Measurements from ENCODE around the gene KLHDC9.
A peak's percentile ranks its signal among the peaks of the same experiment; 100 is the strongest.
"Not testable (repeated sequence)": the region's sequence is repeated elsewhere in the genome, so short reads cannot be mapped to it uniquely, and the experiment has no call there.

KLHDC9 gene

GRCh38 chr1:161098210-161099068 lies at the start of gene KLHDC9:
KLHDC9 (plus strand) TSS chr1:161098361; CDS start chr1:161098536, 175 bp downstream.
- DNase-seq = no peak

DNA sequence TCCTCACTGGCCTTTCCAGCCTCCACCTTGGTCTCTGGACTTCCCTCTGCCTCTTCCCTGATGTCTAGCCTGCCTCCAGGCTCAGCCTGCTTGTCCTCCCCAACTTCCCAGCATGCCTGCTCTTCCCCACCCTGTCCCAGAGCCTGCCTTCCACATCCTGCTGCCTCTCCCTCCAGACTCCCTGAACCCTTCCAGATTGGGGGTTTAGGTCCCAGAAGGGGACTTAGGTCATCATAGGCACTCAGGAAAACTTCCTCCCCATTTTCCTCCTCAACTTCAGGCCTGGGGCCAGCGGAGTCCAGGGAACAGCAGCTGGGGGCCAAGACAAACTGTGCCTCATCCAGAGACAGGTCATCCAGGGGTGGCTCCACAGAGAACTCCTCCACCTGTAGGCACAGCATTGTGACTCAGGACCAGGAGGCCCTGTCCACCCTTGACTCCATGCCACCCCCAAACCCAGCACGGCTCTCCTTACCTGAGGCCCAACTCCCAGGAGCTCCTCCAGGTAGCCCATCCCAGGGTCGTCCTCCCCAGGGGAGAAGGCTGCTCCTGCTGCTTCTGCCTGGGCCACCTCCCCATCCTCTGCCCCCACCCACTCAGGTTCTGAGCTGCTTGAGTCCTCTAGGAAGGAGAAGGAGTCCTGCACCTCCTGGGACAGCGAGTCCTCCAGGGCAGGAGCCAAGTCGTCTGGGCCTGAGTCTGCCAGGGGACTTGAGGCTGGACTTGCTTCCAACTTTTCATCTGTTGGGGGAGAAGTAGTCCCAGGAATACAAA lies 49.0 kb upstream of the KLHDC9 start:
- no peak for DNase-seq

DNA sequence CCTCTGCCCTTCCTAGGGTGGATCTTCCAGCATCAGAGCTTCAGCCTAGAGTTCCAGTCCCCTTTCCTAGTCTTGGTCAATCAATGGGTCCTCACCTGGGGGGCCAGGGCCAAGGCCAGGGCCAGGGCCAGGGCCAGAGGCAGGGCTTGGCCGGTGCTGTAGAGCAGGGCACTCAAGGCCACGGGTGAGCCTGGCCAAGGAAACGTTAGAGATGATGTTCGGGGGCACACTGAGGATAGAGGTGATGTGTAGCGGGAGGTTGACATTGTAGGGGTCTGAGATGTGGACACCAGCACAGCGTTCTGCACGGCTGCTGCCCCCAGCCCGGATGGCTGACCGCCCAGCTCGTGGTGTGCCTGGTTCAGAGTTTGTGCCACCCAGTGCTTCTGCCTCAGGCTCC lies 46.9 kb upstream of the KLHDC9 start:
- DNase-seq = no peak

- no peak for DNase-seq
These were observed 45.3 kb upstream of the KLHDC9 start for GRCh38 chr1:161052899-161053298.

DNA sequence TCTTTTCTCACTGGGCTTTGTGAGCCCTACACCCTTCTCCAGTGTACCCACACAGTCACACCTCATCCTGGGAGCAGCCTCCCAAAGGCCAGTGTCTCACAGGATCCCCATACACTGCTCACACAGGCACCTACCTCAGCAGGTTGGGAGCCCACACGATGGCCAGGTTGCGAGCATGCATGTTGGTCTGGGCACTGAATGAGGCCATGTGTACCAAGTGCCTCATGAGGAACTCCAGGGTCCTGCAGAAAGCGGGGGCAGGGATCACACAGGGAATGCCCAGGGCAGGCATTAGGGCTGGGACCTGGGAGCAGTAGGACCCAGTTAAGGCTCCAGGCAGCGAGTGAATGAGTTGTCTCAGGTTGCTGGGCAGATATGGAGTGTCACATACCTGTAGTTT lies 43.9 kb upstream of the KLHDC9 start:
- no peak for DNase-seq

DNA sequence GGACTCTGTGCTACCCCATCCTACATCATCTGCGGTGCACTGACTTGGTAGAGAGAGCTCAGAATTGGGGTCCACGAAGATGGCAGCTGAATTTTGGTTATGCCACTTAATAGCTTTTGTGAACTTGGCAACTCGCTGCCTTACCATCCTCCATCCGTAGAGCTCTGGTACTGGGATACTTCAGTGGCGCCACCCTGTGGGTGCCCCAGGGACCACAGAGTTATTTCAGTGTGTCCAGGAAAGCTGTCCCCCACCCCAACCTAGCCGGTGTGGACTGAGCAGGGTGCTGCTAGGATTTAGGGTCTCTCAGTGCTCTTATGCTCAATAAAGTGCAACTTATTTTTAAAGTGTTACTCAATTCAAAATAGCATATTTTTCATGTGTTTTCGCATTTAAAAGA lies 43.4 kb upstream of the KLHDC9 start:
- no peak for DNase-seq

GRCh38 chr1:161059293-161059692 lies 38.9 kb upstream of the KLHDC9 start:
- no peak for DNase-seq

GRCh38 chr1:161061419-161061818 lies 36.7 kb upstream of the KLHDC9 start:
- no peak for DNase-seq

DNA sequence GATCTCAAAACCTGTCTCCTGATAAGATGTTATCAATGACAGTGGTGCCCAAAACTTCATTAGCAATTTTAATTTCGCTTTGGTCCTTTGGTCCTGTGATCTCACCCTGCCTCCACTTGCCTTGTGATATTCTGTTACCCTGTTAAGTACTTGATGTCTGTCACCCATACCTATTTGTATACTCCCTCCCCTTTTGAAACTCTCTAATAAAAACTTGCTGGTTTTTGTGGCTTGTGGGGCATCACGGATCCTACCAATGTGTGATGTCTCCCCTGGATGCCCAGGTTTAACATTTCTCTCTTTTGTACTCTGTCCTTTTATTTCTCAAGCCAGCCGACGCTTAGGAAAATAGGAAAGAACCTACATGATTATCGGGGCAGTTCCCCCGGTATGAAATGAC lies 34.2 kb upstream of the KLHDC9 start:
- DNase-seq = not testable (repeated sequence)

DNA sequence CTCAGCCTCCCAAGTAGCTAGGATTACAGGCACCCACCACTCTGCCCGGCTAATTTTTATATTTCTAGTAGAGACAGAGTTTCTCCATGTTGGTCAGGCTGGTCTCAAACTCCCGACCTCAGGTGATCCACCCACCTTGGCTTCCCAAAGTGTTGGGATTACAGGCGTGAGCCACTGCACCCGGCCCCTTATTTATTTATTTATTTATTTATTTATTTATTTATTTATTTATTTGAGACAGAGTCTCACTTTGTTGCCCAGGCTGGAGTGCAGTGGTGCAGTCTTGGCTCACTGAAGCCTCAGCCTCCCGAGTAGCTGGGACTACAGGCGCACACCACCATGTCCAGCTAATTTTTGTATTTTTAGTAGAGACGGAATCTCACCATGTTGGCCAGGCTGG lies 32.5 kb upstream of the KLHDC9 start:
- DNase-seq = not testable (repeated sequence)

- no peak for DNase-seq
These were observed 31.5 kb upstream of the KLHDC9 start for GRCh38 chr1:161066694-161067093.

DNA sequence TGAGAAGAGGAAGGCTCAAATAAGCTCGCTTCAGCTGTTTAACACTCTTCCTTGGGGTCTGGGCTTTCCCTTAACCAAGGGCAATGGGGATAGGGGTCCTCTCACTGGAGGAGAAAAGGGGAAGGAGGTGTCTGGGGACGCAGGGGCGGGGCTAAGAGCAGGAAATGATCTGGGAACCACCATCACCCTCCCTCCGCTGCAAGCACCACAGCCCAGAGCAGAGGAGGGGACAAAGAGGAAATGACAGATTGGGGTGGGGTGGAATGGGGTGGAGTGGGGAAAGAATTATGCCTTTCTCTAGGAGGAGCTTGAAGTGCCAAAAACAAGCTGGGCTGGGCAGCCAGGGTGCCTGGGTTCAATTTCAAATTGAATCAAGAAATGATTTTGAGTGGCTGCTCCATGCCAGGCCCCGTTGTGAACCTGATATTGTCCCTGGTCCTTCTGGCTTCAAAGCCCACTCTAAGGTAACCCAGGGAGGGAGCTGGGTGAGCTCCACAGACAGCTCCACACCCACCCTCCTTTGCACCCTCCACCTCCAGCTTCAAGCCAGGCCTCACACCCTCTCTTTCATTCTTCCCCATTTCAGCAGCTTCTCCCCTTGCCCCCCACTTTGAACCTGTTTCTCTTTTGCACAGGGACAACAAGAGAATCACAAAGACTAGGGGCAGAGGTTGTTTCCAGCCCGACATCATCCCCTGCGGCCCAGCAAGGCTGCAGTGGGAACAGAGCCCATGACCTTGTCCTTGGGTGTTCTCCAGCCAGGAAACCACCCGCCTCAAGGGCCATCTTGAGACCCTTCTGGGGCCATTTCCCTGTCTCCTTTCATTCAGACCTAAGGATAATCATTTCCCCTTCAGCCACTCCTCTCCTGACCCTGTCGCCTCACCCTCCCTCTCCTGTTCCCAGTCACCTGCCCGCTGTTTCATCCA lies 29.6 kb upstream of the KLHDC9 start:
- DNase-seq = peak; percentile 89

- DNase-seq = no peak
These were observed 28.9 kb upstream of the KLHDC9 start for GRCh38 chr1:161069241-161069640.

DNA sequence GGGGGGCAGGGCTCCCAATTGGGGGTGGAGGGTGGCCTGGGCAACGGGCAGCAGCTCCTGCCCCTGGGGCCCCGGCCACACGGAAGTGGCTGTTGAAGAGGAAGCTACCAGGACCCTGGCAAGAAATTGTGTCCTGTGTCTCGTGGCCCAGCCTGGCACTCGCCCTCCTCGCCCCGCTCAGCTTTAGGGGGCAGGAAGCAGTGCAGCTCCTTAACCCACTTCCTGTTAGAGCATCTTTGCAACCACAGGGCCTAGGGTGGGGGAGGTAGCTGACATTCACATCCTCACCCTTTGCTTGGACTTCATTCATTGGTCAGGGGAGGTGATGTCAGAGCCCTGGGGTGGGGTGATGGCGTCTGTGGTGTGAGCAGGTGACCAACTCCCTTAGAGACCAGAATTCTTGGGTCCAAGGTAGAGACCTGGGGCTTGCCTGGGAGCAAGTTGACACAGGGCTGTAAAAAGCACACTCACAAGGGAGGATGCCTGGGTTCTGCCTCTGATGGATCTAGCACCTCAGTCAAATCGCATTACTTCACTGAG lies 28.4 kb upstream of the KLHDC9 start, which contains the start of gene ARHGAP30:
TSS of gene ARHGAP30 (minus strand) at position 161 of the 540 bp plus-strand sequence. CDS start 267 bp downstream, outside the sequence.
- DNase-seq = peak; percentile 92

DNA sequence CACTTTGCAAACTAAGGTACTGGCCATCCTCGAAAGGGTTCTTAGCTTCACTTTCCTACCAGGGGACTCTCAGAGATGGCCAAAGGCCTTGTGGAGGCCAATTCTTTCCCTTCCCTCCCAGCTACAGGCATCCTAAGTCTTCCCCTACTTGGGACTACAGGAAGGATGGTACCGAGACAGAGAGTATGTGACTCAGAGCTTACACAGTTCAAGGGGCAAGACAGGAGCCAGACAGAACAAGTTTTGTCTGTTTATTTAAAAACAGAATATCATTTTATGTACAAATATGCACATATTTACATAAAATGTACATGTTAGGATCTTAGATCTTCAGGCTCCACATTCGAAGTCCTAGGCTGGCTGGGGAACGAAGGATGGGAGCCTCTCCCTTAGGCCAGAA lies 27.4 kb upstream of the KLHDC9 start:
- DNase-seq = no peak

- peak; percentile 27 for DNase-seq
These were observed 26.2 kb upstream of the KLHDC9 start for GRCh38 chr1:161071886-161072371.

- DNase-seq = no peak
These were observed 25.3 kb upstream of the KLHDC9 start for GRCh38 chr1:161072751-161073449.

- no peak for DNase-seq
These were observed 24.6 kb upstream of the KLHDC9 start for GRCh38 chr1:161073474-161074121.

GRCh38 chr1:161074676-161075368 lies 23.3 kb upstream of the KLHDC9 start:
- DNase-seq = no peak

GRCh38 chr1:161076410-161076809 lies 21.8 kb upstream of the KLHDC9 start:
- DNase-seq = no peak

All from GF-D8 (cell line).